ENCODE results near the gene ATP5PF. TPM values are rescaled to one million over a fixed set of nuclear protein-coding genes. Genes with fewer than 3 reads are reported as not detected.
"Not testable (repeated sequence)": the region's sequence is repeated elsewhere in the genome, so short reads cannot be mapped to it uniquely, and the experiment has no call there.

The ATP5PF gene
- total and polyA plus RNA-seq, 8 donors: 4.3 to 471 (median 131) TPM

GRCh38 chr21:25722631-25723030 is 12.1 kb downstream of the ATP5PF start:
- no peak for TF ChIP-seq POLR2A (IDR thresholded peaks at IDR 0.05)
- no peak for TF ChIP-seq POLR2AphosphoS5 (IDR thresholded peaks at IDR 0.05)
- no peak for TF ChIP-seq EP300 (IDR thresholded peaks at IDR 0.05)
- TF ChIP-seq, protein P1, sequence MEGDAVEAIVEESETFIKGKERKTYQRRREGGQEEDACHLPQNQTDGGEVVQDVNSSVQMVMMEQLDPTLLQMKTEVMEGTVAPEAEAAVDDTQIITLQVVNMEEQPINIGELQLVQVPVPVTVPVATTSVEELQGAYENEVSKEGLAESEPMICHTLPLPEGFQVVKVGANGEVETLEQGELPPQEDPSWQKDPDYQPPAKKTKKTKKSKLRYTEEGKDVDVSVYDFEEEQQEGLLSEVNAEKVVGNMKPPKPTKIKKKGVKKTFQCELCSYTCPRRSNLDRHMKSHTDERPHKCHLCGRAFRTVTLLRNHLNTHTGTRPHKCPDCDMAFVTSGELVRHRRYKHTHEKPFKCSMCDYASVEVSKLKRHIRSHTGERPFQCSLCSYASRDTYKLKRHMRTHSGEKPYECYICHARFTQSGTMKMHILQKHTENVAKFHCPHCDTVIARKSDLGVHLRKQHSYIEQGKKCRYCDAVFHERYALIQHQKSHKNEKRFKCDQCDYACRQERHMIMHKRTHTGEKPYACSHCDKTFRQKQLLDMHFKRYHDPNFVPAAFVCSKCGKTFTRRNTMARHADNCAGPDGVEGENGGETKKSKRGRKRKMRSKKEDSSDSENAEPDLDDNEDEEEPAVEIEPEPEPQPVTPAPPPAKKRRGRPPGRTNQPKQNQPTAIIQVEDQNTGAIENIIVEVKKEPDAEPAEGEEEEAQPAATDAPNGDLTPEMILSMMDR (IDR thresholded peaks at IDR 0.05): no peak
- H3K9me3 ChIP-seq: no peaks in the 10 kb centered on the region
- peaks cover 0 to 7% (median 0%) of the 10 kb centered on the region in 4 donors for H3K4me1 ChIP-seq
- no peaks in the 10 kb centered on the region for H3K27me3 ChIP-seq
- H3K36me3 ChIP-seq: peaks cover 42 to 76% (median 71%) of the 10 kb centered on the region in 4 donors
- H3K27ac ChIP-seq: no peak overlapping the region
- intact Hi-C loops (cut with DNase I; ENCODE audit: low total_unique reads): no loop called here
- WGBS, 5 donors: 71 to 87% (median 73%) methylated on average over 3 of the region's 3 CpGs
- no peak for DNase-seq
- no peak overlapping the region for H3K4me3 ChIP-seq

DNA sequence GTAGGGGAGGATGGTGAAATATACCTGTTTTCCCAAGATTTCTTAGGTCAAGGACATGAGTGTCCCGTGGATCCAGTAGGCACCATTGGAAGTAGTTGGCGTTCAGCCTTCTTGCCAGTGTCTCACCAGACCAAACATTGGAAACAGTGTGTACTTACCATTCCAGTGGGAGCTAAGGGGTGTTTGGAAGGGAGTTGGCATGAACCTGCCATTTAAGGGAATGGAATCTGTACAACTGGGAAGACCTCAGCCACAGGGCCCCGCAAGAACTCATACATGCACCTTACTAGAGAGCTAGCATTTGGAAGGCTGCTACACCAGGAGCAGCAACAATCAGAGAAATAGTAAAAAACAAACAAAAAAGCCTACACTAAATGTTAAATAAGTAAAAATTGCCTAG is 12.7 kb downstream of the ATP5PF start:
- TF ChIP-seq, protein P1 (IDR thresholded peaks at IDR 0.05): no peak
- TF ChIP-seq POLR2AphosphoS5 (IDR thresholded peaks at IDR 0.05) (no peak), EP300 (IDR thresholded peaks at IDR 0.05) (no peak), POLR2A (IDR thresholded peaks at IDR 0.05) (no peak)
- Histone ChIP-seq H3K27me3 (no peaks in the 10 kb centered on the region), H3K36me3 (peaks cover 36 to 73% (median 65%) of the 10 kb centered on the region in 4 donors), H3K27ac (no peak overlapping the region), H3K4me1 (peaks cover 0 to 7% (median 0%) of the 10 kb centered on the region in 4 donors), H3K4me3 (no peak overlapping the region), H3K9me3 (no peaks in the 10 kb centered on the region)
- WGBS, 5 donors: 86 to 97% (median 95%) methylated on average over 3 of the region's 3 CpGs
- DNase-seq: no peak
- intact Hi-C loops (cut with DNase I; ENCODE audit: low total_unique reads): no loop called here

GRCh38 chr21:25717491-25718147 is 17.1 kb downstream of the ATP5PF start:
- Histone ChIP-seq H3K36me3 (peaks cover 11 to 60% (median 44%) of the 10 kb centered on the region in 4 donors), H3K9me3 (no peaks in the 10 kb centered on the region), H3K4me1 (peaks cover 0 to 7% (median 0%) of the 10 kb centered on the region in 4 donors), H3K4me3 (no peak overlapping the region), H3K27ac (no peak overlapping the region), H3K27me3 (no peaks in the 10 kb centered on the region)
- WGBS, 5 donors: 83 to 93% (median 88%) methylated on average over 5 of the region's 5 CpGs
- intact Hi-C loops (cut with DNase I; ENCODE audit: low total_unique reads): no loop called here
- DNase-seq: peak in 1 of 2 donors; percentile 29
- TF ChIP-seq POLR2AphosphoS5 (IDR thresholded peaks at IDR 0.05): no peak
- no peak for TF ChIP-seq EP300 (IDR thresholded peaks at IDR 0.05)
- TF ChIP-seq POLR2A (IDR thresholded peaks at IDR 0.05): no peak
- TF ChIP-seq, protein P1 (IDR thresholded peaks at IDR 0.05): no peak

DNA sequence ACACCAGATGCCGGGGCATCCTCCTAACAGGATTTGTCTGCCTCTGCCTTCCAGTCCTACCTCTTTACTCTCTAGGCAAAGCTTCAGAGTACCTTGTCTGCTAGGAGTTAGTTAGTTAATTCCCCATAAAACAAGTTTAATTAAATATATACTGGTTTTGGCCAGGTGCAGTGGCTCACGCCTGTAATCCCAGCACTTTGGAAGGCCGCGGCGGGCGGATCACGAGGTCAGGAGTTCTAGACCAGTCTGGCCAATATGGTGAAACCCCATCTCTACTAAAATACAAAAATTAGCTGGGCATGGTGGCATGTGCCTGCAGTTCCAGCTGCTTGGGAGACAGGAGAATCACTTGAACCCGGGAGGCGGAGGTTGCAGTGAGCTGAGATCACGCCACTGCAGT is 20.6 kb downstream of the ATP5PF start:
- H3K27ac ChIP-seq; H3K9me3 ChIP-seq; DNase-seq; H3K4me1 ChIP-seq; H3K4me3 ChIP-seq; intact Hi-C loops (cut with DNase I; ENCODE audit: low total_unique reads); H3K27me3 ChIP-seq: not testable (repeated sequence)
- H3K36me3 ChIP-seq: peaks cover 0 to 35% (median 26%) of the 10 kb centered on the region in 4 donors
- 93 to 100% (median 97%) methylated on average over 10 of the region's 10 CpGs for WGBS, 5 donors

DNA sequence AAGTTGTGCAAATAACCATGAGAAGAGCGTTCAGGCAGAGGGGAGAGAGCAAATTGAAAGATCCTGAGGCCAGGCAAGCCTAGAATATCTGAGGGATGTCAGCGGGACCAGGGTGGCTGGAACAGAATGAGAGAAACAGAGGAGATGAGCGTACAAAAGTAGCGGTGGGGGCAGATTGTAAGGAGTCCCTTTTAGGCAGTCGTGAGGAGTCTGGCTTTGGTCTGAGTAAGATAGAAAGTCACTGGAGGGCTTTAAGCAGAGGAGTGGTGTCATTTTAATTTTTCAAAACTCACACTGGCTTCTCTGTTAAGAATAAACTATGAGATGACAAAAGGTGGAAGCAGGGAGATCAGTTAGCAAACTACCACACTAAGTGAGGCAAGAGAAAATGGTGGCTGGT is 24.2 kb downstream of the ATP5PF start:
- DNase-seq: no peak
- Histone ChIP-seq H3K27ac (no peak overlapping the region), H3K27me3 (no peaks in the 10 kb centered on the region), H3K4me3 (no peak overlapping the region), H3K36me3 (peaks cover 0 to 30% (median 13%) of the 10 kb centered on the region in 4 donors), H3K9me3 (no peaks in the 10 kb centered on the region), H3K4me1 (no peaks in the 10 kb centered on the region)
- intact Hi-C loops (cut with DNase I; ENCODE audit: low total_unique reads): no loop called here
- TF ChIP-seq EP300 (IDR thresholded peaks at IDR 0.05): no peak
- TF ChIP-seq POLR2AphosphoS5 (IDR thresholded peaks at IDR 0.05): no peak
- no peak for TF ChIP-seq POLR2A (IDR thresholded peaks at IDR 0.05)
- TF ChIP-seq, protein P1 (IDR thresholded peaks at IDR 0.05): no peak
- 79 to 91% (median 90%) methylated on average over 5 of the region's 5 CpGs for WGBS, 5 donors

Measured in stomach (tissue), 9 donors.